Smooth muscle cell (in vitro differentiated cells): ENCODE results near the gene TRMT2A. TPM values are rescaled to one million over a fixed set of nuclear protein-coding genes. Genes with fewer than 3 reads are reported as not detected.

Experiments
- DNase-seq: peaks from one replicate; lab custom pipeline; 2025; ENCODE audit not compliant: unreplicated experiment; lab: John Stamatoyannopoulos, UW
- H2AFZ ChIP-seq: fragments of 200-600 bp; sonication (generic); 2 replicates; pipeline ENCODE4 v1.6.0; 2016; ENCODE audit warnings: antibody characterized with exemption, low read depth, mild to moderate bottlenecking
- H3F3A ChIP-seq: fragments of 200-600 bp; sonication (generic); 2 replicates; pipeline ENCODE4 v1.6.0; 2017; ENCODE audit warnings: antibody characterized with exemption, low read depth
- H3K27ac ChIP-seq: fragments of 200-600 bp; sonication (generic); 2 replicates; pipeline ENCODE4 v1.5.1; 2016; ENCODE audit warnings: low read depth, mild to moderate bottlenecking
- H3K27me3 ChIP-seq: fragments of 200-600 bp; sonication (generic); 2 replicates; pipeline ENCODE4 v1.6.1; 2016; ENCODE audit warnings: low read depth, mild to moderate bottlenecking
- H3K36me3 ChIP-seq: fragments of 200-600 bp; sonication (generic); 2 replicates; pipeline ENCODE4 v1.5.1; 2016; ENCODE audit warnings: low read depth
- H3K4me1 ChIP-seq: fragments of 200-600 bp; sonication (generic); 2 replicates; pipeline ENCODE4 v1.5.1; 2016; ENCODE audit warnings: low read depth
- H3K4me2 ChIP-seq: fragments of 200-600 bp; sonication (generic); 2 replicates; pipeline ENCODE4 v1.6.0; 2016; ENCODE audit warnings: mild to moderate bottlenecking
- H3K4me3 ChIP-seq: fragments of 200-600 bp; sonication (generic); 2 replicates; pipeline ENCODE4 v1.5.1; 2016; ENCODE audit warnings: mild to moderate bottlenecking
- H3K79me2 ChIP-seq: fragments of 200-600 bp; sonication (generic); 2 replicates; pipeline ENCODE4 v1.6.0; 2016; ENCODE audit warnings: low read depth, mild to moderate bottlenecking
- H3K9ac ChIP-seq: fragments of 200-600 bp; sonication (generic); 2 replicates; pipeline ENCODE4 v1.6.0; 2016; ENCODE audit warnings: low read depth
- H3K9me3 ChIP-seq: fragments of 200-600 bp; sonication (generic); replicated peaks from 2 replicates; pipeline ENCODE4 v1.5.1; 2016; ENCODE audit warnings: low read depth
- H4K20me1 ChIP-seq: fragments of 200-600 bp; sonication (generic); 2 replicates; pipeline ENCODE4 v1.6.0; 2016; ENCODE audit warnings: low read depth
- WGBS: methylation state at CpG from one replicate; pipeline ENCODE4 v1.1.7; 2016; ENCODE audit warnings: low lambda C conversion rate; 5-methylcytosine and 5-hydroxymethylcytosine counted together
- polyA plus RNA-seq: library from polyadenylated mRNA; unstranded; fragments of >200 nt; fragmentation: Nextera tagmentation; extraction: Ambion mirVana; gene quantifications from 2 replicates; pipeline ENCODE4 v1.2.1, GENCODE V29; 2016
- total RNA-seq: library from RNA; depleted of rRNA; stranded (reverse); fragments of >200 nt; gene quantifications from 2 replicates; pipeline ENCODE4 v1.2.3, GENCODE V29; 2014
- TF ChIP-seq, protein P1 (sequence below): fragments of 200-600 bp; sonication (generic); IDR thresholded peaks from 2 replicates; pipeline ENCODE4 v1.5.1; 2017; ENCODE audit warnings: borderline replicate concordance, mild to moderate bottlenecking, antibody characterized with exemption; ENCODE audit not compliant: insufficient read depth, poor library complexity, severe bottlenecking

The TRMT2A gene
- total and polyA plus RNA-seq, 2 experiments from 2014 or later = 21.1 to 32.1 TPM

GRCh38 chr22:20152464-20152890, 35.5 kb upstream of the TRMT2A start:
- Histone ChIP-seq H3K79me2 (no peaks in the 10 kb centered on the region), H3K9me3 (no peaks in the 10 kb centered on the region), H2AFZ (no peak overlapping the region), H3K27ac (no peak overlapping the region), H4K20me1 (no peaks in the 10 kb centered on the region), H3K36me3 (no peaks in the 10 kb centered on the region), H3K4me2 (no peak overlapping the region), H3K9ac (no peak overlapping the region), H3K4me3 (no peak overlapping the region), H3F3A (no peaks in the 10 kb centered on the region), H3K4me1 (no peaks in the 10 kb centered on the region), H3K27me3 (no peaks in the 10 kb centered on the region)
- no peak for DNase-seq
- 94% methylated on average over 14 of the region's 14 CpGs for WGBS
- TF ChIP-seq, protein P1, sequence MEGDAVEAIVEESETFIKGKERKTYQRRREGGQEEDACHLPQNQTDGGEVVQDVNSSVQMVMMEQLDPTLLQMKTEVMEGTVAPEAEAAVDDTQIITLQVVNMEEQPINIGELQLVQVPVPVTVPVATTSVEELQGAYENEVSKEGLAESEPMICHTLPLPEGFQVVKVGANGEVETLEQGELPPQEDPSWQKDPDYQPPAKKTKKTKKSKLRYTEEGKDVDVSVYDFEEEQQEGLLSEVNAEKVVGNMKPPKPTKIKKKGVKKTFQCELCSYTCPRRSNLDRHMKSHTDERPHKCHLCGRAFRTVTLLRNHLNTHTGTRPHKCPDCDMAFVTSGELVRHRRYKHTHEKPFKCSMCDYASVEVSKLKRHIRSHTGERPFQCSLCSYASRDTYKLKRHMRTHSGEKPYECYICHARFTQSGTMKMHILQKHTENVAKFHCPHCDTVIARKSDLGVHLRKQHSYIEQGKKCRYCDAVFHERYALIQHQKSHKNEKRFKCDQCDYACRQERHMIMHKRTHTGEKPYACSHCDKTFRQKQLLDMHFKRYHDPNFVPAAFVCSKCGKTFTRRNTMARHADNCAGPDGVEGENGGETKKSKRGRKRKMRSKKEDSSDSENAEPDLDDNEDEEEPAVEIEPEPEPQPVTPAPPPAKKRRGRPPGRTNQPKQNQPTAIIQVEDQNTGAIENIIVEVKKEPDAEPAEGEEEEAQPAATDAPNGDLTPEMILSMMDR = no peak

- no peaks in the 10 kb centered on the region for H3K9me3 ChIP-seq
- DNase-seq = no peak
- no peak overlapping the region for H3K9ac ChIP-seq
- no peak overlapping the region for H2AFZ ChIP-seq
- H3K27ac ChIP-seq = no peak overlapping the region
- H3F3A ChIP-seq = no peaks in the 10 kb centered on the region
- H4K20me1 ChIP-seq = peaks cover 6% of the 10 kb centered on the region
- TF ChIP-seq, protein P1 = no peak
- no peak overlapping the region for H3K4me2 ChIP-seq
- H3K4me1 ChIP-seq = no peaks in the 10 kb centered on the region
- no peaks in the 10 kb centered on the region for H3K36me3 ChIP-seq
- no peak overlapping the region for H3K4me3 ChIP-seq
- 91% methylated on average over 4 of the region's 4 CpGs for WGBS
- no peaks in the 10 kb centered on the region for H3K79me2 ChIP-seq
- H3K27me3 ChIP-seq = no peaks in the 10 kb centered on the region
These were observed 34.2 kb upstream of the TRMT2A start for GRCh38 chr22:20151276-20151588.

DNA sequence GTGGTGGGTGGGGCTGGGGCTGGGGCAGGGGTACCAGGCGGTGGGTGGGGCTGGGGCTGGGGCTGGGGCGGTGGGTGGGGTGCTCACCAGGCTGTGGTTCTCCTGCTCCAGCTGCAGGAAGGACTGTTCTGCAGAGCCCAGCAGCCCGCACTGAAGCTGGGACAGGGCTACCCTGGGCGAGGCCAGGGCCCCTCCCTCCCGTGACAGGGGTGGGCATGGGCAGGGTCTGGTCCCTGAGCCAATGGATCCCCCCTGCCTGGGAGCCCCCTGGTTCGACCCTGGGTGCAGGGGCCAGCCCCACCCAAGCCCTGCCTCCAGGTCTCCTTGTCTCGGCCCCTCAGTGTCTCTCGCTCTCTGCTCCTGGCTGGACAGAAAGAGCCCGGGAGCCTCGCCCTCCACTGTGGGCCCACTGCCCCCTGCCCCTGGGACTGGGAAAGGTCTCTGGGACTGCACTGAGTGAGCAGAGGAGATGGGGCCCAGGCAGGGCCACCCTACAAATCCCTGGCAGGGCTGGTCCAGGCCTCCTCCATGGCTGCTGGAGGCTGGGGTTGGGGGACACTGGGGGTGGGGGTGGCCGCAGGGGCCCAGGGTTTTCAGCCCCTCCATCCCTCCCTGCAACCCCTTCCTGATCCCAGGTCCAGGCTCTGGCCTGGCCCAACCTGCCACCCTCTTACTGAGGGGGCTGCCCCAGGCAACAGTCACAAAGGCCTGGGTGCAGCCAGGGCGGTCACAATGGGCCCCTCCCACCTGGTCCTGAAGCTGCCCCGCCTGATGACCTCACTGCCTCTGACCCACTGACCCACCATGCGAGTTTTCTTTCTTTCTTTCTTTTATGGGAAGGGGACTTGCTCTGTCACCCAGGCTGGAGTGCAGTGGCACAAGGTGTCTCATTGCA, 33.6 kb upstream of the TRMT2A start, which contains the start of gene CCDC188:
Gene CCDC188, minus strand, starts transcription at position 675 of the 895 bp plus-strand sequence. Its CDS starts 69 bp downstream, at position 606.
- Histone ChIP-seq H3K9me3 (no peaks in the 10 kb centered on the region), H4K20me1 (peaks cover 12% of the 10 kb centered on the region), H3K9ac (no peak within 1 kb of the TSS), H2AFZ (no peak within 1 kb of the TSS), H3K4me2 (no peak within 1 kb of the TSS), H3K4me3 (no peak within 1 kb of the TSS), H3K36me3 (no peaks in the 10 kb centered on the region), H3K4me1 (no peaks in the 10 kb centered on the region), H3K79me2 (no peaks in the 10 kb centered on the region), H3K27me3 (no peaks in the 10 kb centered on the region), H3K27ac (no peak within 1 kb of the TSS), H3F3A (no peaks in the 10 kb centered on the region)
- TF ChIP-seq, protein P1 = no peak
- WGBS = 85% methylated on average over 8 of the region's 14 CpGs
- no peak for DNase-seq
